HepG2 (cell line): Measurements from ENCODE around the gene CHKA. TPM values are rescaled to one million over a fixed set of nuclear protein-coding genes. Genes with fewer than 3 reads are reported as not detected.

Experiments used
- CEBPG ChIP-seq: IDR thresholded peaks from 2 replicates; pipeline ENCODE4 v1.6.1; 2016
- CREB1 ChIP-seq, 2 experiments: fragments of 450-650 bp in 1 of 2; IDR thresholded peaks; 2 replicates each; pipeline ENCODE4 v1.6.1; 2016 to 2017; ENCODE audit warnings: control low read depth in 1 of 2, mild to moderate bottlenecking in 1 of 2, missing compliant biosample characterization in 1 of 2, missing genetic modification characterization in 1 of 2
- DDIT3 ChIP-seq: sonication (generic); formaldehyde crosslinking; IDR thresholded peaks from 2 replicates; pipeline ENCODE4 v1.4.0; 2020; ENCODE audit warnings: mild to moderate bottlenecking, missing genetic modification reagents
- ERF ChIP-seq: IDR thresholded peaks from 2 replicates; pipeline ENCODE4 v1.6.1; 2018; ENCODE audit warnings: missing biosample characterization, missing genetic modification reagents
- GATAD1 ChIP-seq: IDR thresholded peaks from 2 replicates; pipeline ENCODE4 v1.6.1; 2016; ENCODE audit warnings: missing genetic modification reagents, missing compliant biosample characterization
- GZF1 ChIP-seq: sonication (generic); formaldehyde crosslinking; IDR thresholded peaks from 2 replicates; pipeline ENCODE4 v1.5.1; 2020; ENCODE audit warnings: mild to moderate bottlenecking, missing genetic modification reagents
- HNRNPH1 ChIP-seq: fragments of 200-400 bp; formaldehyde crosslinking; optimal IDR thresholded peaks from 2 replicates; pipeline ENCODE3; 2017; ENCODE audit warnings: mild to moderate bottlenecking, low read depth, low read length
- IRX3 ChIP-seq: sonication (generic); formaldehyde crosslinking; IDR thresholded peaks from 2 replicates; pipeline ENCODE4 v1.8.1; 2023; ENCODE audit warnings: mild to moderate bottlenecking, low read depth, missing genetic modification reagents, borderline replicate concordance
- JARID2 ChIP-seq: sonication (generic); formaldehyde crosslinking; IDR thresholded peaks from 2 replicates; pipeline ENCODE4 v1.8.1; 2023; ENCODE audit warnings: missing genetic modification reagents, inconsistent platforms; ENCODE audit not compliant: insufficient replicate concordance
- KDM6A ChIP-seq: IDR thresholded peaks from 2 replicates; pipeline ENCODE4 v1.6.1; 2016; ENCODE audit warnings: low read depth
- MXD3 ChIP-seq: IDR thresholded peaks from 2 replicates; pipeline ENCODE4 v1.6.1; 2016; ENCODE audit warnings: mild to moderate bottlenecking, missing biosample characterization, missing genetic modification reagents
- NFATC3 ChIP-seq: sonication (generic); formaldehyde crosslinking; IDR thresholded peaks from 2 replicates; pipeline ENCODE4 v1.5.1; 2020; ENCODE audit warnings: mild to moderate bottlenecking, missing genetic modification reagents
- PHF21A ChIP-seq: sonication (generic); formaldehyde crosslinking; IDR thresholded peaks from 2 replicates; pipeline ENCODE4 v1.5.0; 2020; ENCODE audit warnings: mild to moderate bottlenecking, missing genetic modification reagents
- POLR2G ChIP-seq: fragments of 200-400 bp; formaldehyde crosslinking; IDR thresholded peaks from 2 replicates; pipeline ENCODE4 v1.6.1; 2018; ENCODE audit warnings: mild to moderate bottlenecking, low read depth, low read length, moderate library complexity
- SIN3B ChIP-seq: fragments of 150-350 bp; IDR thresholded peaks from 2 replicates; pipeline ENCODE4 v1.6.1; 2014; ENCODE audit warnings: low read length
- SP5 ChIP-seq: IDR thresholded peaks from 2 replicates; pipeline ENCODE4 v1.6.1; 2016; ENCODE audit warnings: low read depth, borderline replicate concordance
- TBP ChIP-seq: sonication (generic); formaldehyde crosslinking; IDR thresholded peaks from 2 replicates; pipeline ENCODE4 v1.5.0; 2020; ENCODE audit warnings: missing genetic modification reagents
- TCF7L2 ChIP-seq: IDR thresholded peaks from 2 replicates; pipeline ENCODE4 v1.6.1; 2011; ENCODE audit warnings: mild to moderate bottlenecking, low read depth, low read length, moderate library complexity
- TRIM22 ChIP-seq: fragments of 450-650 bp; IDR thresholded peaks from 2 replicates; pipeline ENCODE4 v1.6.1; 2017
- ZFP37 ChIP-seq: sonication (generic); formaldehyde crosslinking; IDR thresholded peaks from 2 replicates; pipeline ENCODE4 v1.4.0; 2020; ENCODE audit warnings: missing genetic modification reagents, borderline replicate concordance
- ZNF230 ChIP-seq: sonication (generic); formaldehyde crosslinking; IDR thresholded peaks from 2 replicates; pipeline ENCODE4 v1.4.0; 2020; ENCODE audit warnings: mild to moderate bottlenecking, missing genetic modification reagents
- ZNF367 ChIP-seq: sonication (generic); formaldehyde crosslinking; IDR thresholded peaks from 2 replicates; pipeline ENCODE4 v1.4.0; 2020; ENCODE audit warnings: missing genetic modification reagents, borderline replicate concordance
- ZNF644 ChIP-seq: IDR thresholded peaks from 2 replicates; pipeline ENCODE4 v1.6.1; 2016; ENCODE audit warnings: low read depth
- ZNF766 ChIP-seq: sonication (generic); formaldehyde crosslinking; IDR thresholded peaks from 2 replicates; pipeline ENCODE4 v1.5.0; 2020; ENCODE audit warnings: missing genetic modification reagents, borderline replicate concordance
- ZNF773 ChIP-seq: sonication (generic); formaldehyde crosslinking; IDR thresholded peaks from 2 replicates; pipeline ENCODE4 v1.4.0; 2020; ENCODE audit warnings: missing genetic modification reagents, borderline replicate concordance
- polyA plus RNA-seq, 8 experiments: library from polyadenylated mRNA; depleted of rRNA in 3 of 8; stranded (reverse) in 7 of 8; unstranded in 1 of 8; fragments of >200 nt; fragmentation: Illumina TruSeq in 4 of 8; extraction: Trizol in 4 of 8; gene quantifications; 2 replicates each; pipeline versions ENCODE4 v1.2.1 to v1.2.3, GENCODE V29; 2011 to 2016; ENCODE audit warnings: low read depth in 4 of 8, missing spikeins in 1 of 8, mixed read lengths in 1 of 8; ENCODE audit not compliant: insufficient read depth in 1 of 8
- total RNA-seq, 5 experiments: library from RNA; depleted of rRNA; stranded (reverse); fragments of >200 nt; fragmentation: Illumina TruSeq; extraction: Trizol; gene quantifications; 2 replicates each; pipeline ENCODE4 v1.2.3, GENCODE V29; 2016; ENCODE audit warnings: low read depth in 1 of 5
- TF ChIP-seq, protein P1 (sequence below): sonication (generic); formaldehyde crosslinking; IDR thresholded peaks from 2 replicates; pipeline ENCODE4 v1.4.0; 2020; ENCODE audit warnings: missing genetic modification reagents
- TF ChIP-seq, protein P2 (sequence below): IDR thresholded peaks from 2 replicates; pipeline ENCODE4 v1.6.1; 2016; ENCODE audit warnings: low read depth, control low read depth

Gene CHKA
- total and polyA plus RNA-seq, 2 of the 13 experiments (the other 11 are each of a cell fraction or from before 2014, with no cell fraction given), result 71.6 to 92.7 TPM

DNA sequence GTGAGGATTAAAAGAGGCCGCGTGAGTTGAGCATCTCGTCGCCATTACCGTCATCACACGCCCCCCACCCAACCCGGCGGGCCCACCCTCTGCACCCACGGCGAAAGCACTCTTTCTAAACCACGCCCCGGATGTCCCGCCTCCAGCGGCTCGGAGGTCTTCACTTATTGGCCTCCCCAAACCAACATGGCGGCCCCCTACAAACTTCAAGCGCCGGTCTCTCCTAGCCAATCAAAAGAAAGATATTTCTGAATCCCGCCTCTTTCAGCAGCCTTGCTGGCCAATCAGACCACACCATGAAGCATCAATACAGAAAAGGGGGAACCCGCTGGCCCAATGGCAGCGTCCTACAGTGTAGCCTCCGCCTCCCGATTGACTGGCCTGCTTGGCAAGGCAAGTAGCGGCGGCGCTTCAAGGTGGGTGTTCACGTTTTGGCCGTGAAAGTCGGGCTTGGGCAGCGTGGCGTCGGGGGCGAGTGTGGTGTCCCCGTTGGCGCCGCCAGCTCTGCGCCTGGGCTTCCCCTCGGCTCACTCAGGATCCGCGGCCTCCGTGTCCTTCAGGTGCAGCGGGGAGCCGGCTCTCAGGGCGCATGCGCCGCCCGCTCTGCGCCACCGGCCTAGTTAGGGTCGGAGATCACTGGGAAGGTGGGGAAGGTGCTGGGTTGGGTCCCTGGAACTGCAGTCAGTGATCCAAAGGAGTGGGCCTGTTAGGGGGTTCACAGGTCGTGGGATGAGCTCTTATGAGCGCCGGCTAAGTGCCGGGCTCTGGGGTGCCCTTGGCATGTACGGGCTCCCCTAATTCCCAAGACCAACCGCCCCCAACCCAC is 90.7 kb downstream of the CHKA start, which contains the start of gene NDUFS8 (continued):
- peak; percentile 81 for TF ChIP-seq JARID2 (CRISPR knock-in tag)
- TF ChIP-seq CREB1 (IDR thresholded peaks at IDR 0.05), result peak; percentile 53; the same call in 1 of the 2 replicates
- peak; percentile 70 for TF ChIP-seq CREB1 (CRISPR knock-in tag; IDR thresholded peaks at IDR 0.05)
- 0 out of 2 replicates have a peak, but pooled peaks have one; percentile 82 for TF ChIP-seq ZNF230 (CRISPR knock-in tag)
- no peak for TF ChIP-seq SIN3B
- TF ChIP-seq ZNF644 (CRISPR knock-in tag), result no peak
- TF ChIP-seq GZF1 (CRISPR knock-in tag), result no peak
- TF ChIP-seq TBP (CRISPR knock-in tag), result no peak; the same call in 1 of the 2 replicates
- peak; percentile 74 for TF ChIP-seq PHF21A (CRISPR knock-in tag)
- peak; percentile 87 for TF ChIP-seq POLR2G
- TF ChIP-seq ZFP37 (CRISPR knock-in tag), result no peak
- TF ChIP-seq NFATC3 (CRISPR knock-in tag), result 0 out of 2 replicates have a peak, but pooled peaks have one; percentile 78
- no peak for TF ChIP-seq ZNF773
- TF ChIP-seq MXD3 (CRISPR knock-in tag), result peak; percentile 49; the same call in 1 of the 2 replicates
- TF ChIP-seq ZNF367, result no peak
- TF ChIP-seq, protein P1, sequence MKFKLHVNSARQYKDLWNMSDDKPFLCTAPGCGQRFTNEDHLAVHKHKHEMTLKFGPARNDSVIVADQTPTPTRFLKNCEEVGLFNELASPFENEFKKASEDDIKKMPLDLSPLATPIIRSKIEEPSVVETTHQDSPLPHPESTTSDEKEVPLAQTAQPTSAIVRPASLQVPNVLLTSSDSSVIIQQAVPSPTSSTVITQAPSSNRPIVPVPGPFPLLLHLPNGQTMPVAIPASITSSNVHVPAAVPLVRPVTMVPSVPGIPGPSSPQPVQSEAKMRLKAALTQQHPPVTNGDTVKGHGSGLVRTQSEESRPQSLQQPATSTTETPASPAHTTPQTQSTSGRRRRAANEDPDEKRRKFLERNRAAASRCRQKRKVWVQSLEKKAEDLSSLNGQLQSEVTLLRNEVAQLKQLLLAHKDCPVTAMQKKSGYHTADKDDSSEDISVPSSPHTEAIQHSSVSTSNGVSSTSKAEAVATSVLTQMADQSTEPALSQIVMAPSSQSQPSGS (CRISPR knock-in tag), result 0 out of 2 replicates have a peak, but pooled peaks have one; percentile 22
- TF ChIP-seq HNRNPH1, result no peak
- TF ChIP-seq TCF7L2, result no peak
- no peak for TF ChIP-seq DDIT3 (CRISPR knock-in tag)
- no peak for TF ChIP-seq TRIM22
- no peak for TF ChIP-seq CEBPG
- TF ChIP-seq ZNF766 (CRISPR knock-in tag), result no peak
- TF ChIP-seq GATAD1 (CRISPR knock-in tag), result peak; percentile 87
- TF ChIP-seq, protein P2, sequence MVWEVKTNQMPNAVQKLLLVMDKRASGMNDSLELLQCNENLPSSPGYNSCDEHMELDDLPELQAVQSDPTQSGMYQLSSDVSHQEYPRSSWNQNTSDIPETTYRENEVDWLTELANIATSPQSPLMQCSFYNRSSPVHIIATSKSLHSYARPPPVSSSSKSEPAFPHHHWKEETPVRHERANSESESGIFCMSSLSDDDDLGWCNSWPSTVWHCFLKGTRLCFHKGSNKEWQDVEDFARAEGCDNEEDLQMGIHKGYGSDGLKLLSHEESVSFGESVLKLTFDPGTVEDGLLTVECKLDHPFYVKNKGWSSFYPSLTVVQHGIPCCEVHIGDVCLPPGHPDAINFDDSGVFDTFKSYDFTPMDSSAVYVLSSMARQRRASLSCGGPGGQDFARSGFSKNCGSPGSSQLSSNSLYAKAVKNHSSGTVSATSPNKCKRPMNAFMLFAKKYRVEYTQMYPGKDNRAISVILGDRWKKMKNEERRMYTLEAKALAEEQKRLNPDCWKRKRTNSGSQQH (CRISPR knock-in tag), result 0 out of 2 replicates have a peak, but pooled peaks have one; percentile 8
- TF ChIP-seq KDM6A (CRISPR knock-in tag), result no peak
- peak; percentile 30; the same call in 1 of the 2 replicates for TF ChIP-seq ERF (CRISPR knock-in tag)
- TF ChIP-seq IRX3, result no peak
- TF ChIP-seq SP5 (CRISPR knock-in tag), result no peak
